Measurements from ENCODE around the gene PTGER2.

PTGER2 gene

GRCh38 chr14:52305014-52305413 is 9.1 kb upstream of the PTGER2 start:
- DNase-seq (ENCODE audit: low spot score): no peak

GRCh38 chr14:52307376-52307775 is 6.7 kb upstream of the PTGER2 start:
- DNase-seq (ENCODE audit: low spot score): no peak

GRCh38 chr14:52307905-52308304 is 6.2 kb upstream of the PTGER2 start:
- DNase-seq (ENCODE audit: low spot score): no peak

- DNase-seq (ENCODE audit: low spot score): no peak
Observed at GRCh38 chr14:52310541-52310940, 3.6 kb upstream of the PTGER2 start.

GRCh38 chr14:52312931-52313355 is 1.2 kb upstream of the PTGER2 start:
- no peak for DNase-seq (ENCODE audit: low spot score)

- DNase-seq (ENCODE audit: low spot score): no peak
Observed at GRCh38 chr14:52313462-52313861, 650 bp upstream of the PTGER2 start.

- peak; percentile 41 for DNase-seq (ENCODE audit: low spot score)
Observed at GRCh38 chr14:52314595-52315354, 663 bp downstream of the PTGER2 start.

GRCh38 chr14:52315355-52315718 is 1.2 kb downstream of the PTGER2 start:
- DNase-seq (ENCODE audit: low spot score): no peak

- DNase-seq (ENCODE audit: low spot score): no peak
Observed at GRCh38 chr14:52318062-52318461, 4.0 kb downstream of the PTGER2 start.

- DNase-seq (ENCODE audit: low spot score): no peak
Observed at GRCh38 chr14:52318826-52319645, 4.9 kb downstream of the PTGER2 start.

GRCh38 chr14:52319919-52320318 is 5.8 kb downstream of the PTGER2 start:
- no peak for DNase-seq (ENCODE audit: low spot score)

- no peak for DNase-seq (ENCODE audit: low spot score)
Observed at GRCh38 chr14:52325126-52325525, 11.0 kb downstream of the PTGER2 start.

- DNase-seq (ENCODE audit: low spot score): no peak
Observed at GRCh38 chr14:52325630-52326029, 11.5 kb downstream of the PTGER2 start.

- no peak for DNase-seq (ENCODE audit: low spot score)
Observed at GRCh38 chr14:52327374-52328226, 13.5 kb downstream of the PTGER2 start.

- DNase-seq (ENCODE audit: low spot score): no peak
Observed at GRCh38 chr14:52328276-52328675, 14.2 kb downstream of the PTGER2 start.

- DNase-seq (ENCODE audit: low spot score): no peak
Observed at GRCh38 chr14:52329678-52330369, 15.7 kb downstream of the PTGER2 start.

- no peak for DNase-seq (ENCODE audit: low spot score)
Observed at GRCh38 chr14:52332269-52332668, 18.2 kb downstream of the PTGER2 start.

GRCh38 chr14:52333108-52333507 is 19.0 kb downstream of the PTGER2 start:
- DNase-seq (ENCODE audit: low spot score): no peak

GRCh38 chr14:52333823-52334657 is 19.9 kb downstream of the PTGER2 start:
- DNase-seq (ENCODE audit: low spot score): no peak

- DNase-seq (ENCODE audit: low spot score): no peak
Observed at GRCh38 chr14:52336241-52336640, 22.1 kb downstream of the PTGER2 start.

All from iPS-NIHi11 (cell line).